Progenitor cell of endocrine pancreas (in vitro differentiated cells): ENCODE measurements around the gene PKD2L2. TPM values are rescaled to one million over a fixed set of nuclear protein-coding genes. Genes with fewer than 3 reads are reported as not detected.

Experiments used
- DNase-seq: peaks from one replicate; pipeline ENCODE4 v3.0.0; 2021; ENCODE audit warnings: low spot score; ENCODE audit not compliant: unreplicated experiment
- H3K27ac Mint-ChIP-seq: 2 replicates; pipeline ENCODE4 v1.8.0; 2021; ENCODE audit warnings: mild to moderate bottlenecking, moderate library complexity, mixed read lengths
- H3K27me3 Mint-ChIP-seq: 2 replicates; pipeline ENCODE4 v1.8.0; 2021; ENCODE audit warnings: mixed read lengths
- H3K36me3 Mint-ChIP-seq: 2 replicates; pipeline ENCODE4 v1.8.0; 2022; ENCODE audit warnings: mixed read lengths; ENCODE audit not compliant: insufficient read depth
- H3K4me1 Mint-ChIP-seq: 2 replicates; pipeline ENCODE4 v1.8.0; 2021; ENCODE audit warnings: low read depth, mixed read lengths
- H3K4me3 Mint-ChIP-seq: 2 replicates; pipeline ENCODE4 v1.8.0; 2021; ENCODE audit warnings: low read depth, mild to moderate bottlenecking, moderate library complexity, mixed read lengths
- H3K9me3 Mint-ChIP-seq: 2 replicates; pipeline ENCODE4 v1.8.0; 2021; ENCODE audit warnings: low read depth, mixed read lengths
- CTCF ChIP-seq: fragments of 200-600 bp; sonication (generic); IDR thresholded peaks from one replicate; pipeline ENCODE4 v1.5.0; 2021; ENCODE audit warnings: antibody characterized with exemption, mild to moderate bottlenecking; ENCODE audit not compliant: unreplicated experiment
- total RNA-seq: library from RNA; stranded (reverse); gene quantifications from 2 replicates; pipeline ENCODE4 v1.2.1, GENCODE V29; 2021

Gene PKD2L2
- total RNA-seq, 1 donor from 2014 or later, result not detected

GRCh38 chr5:137866541-137867388, 22.5 kb upstream of the PKD2L2 start:
- DNase-seq, result no peak
- Mint-ChIP-seq H3K4me3 (no peak overlapping the region), H3K36me3 (no peaks in the 10 kb centered on the region), H3K4me1 (no peaks in the 10 kb centered on the region), H3K9me3 (no peaks in the 10 kb centered on the region), H3K27ac (no peak overlapping the region), H3K27me3 (peaks cover 4% of the 10 kb centered on the region)
- TF ChIP-seq CTCF, result no peak

GRCh38 chr5:137867664-137868063, 21.6 kb upstream of the PKD2L2 start, which contains the start of gene MYOT:
Gene MYOT (plus strand): TSS chr5:137867860. CDS start chr5:137870652, 2,792 bp downstream.
- H3K36me3 Mint-ChIP-seq, result no peaks in the 10 kb centered on the region
- no peak for DNase-seq
- H3K9me3 Mint-ChIP-seq, result no peaks in the 10 kb centered on the region
- no peak for TF ChIP-seq CTCF
- no peak within 1 kb of the TSS for H3K27ac Mint-ChIP-seq
- H3K4me3 Mint-ChIP-seq, result no peak within 1 kb of the TSS
- no peaks in the 10 kb centered on the region for H3K4me1 Mint-ChIP-seq
- H3K27me3 Mint-ChIP-seq, result peaks cover 4% of the 10 kb centered on the region

- no peaks in the 10 kb centered on the region for H3K36me3 Mint-ChIP-seq
- no peaks in the 10 kb centered on the region for H3K4me1 Mint-ChIP-seq
- DNase-seq, result no peak
- no peaks in the 10 kb centered on the region for H3K27me3 Mint-ChIP-seq
- no peak overlapping the region for H3K4me3 Mint-ChIP-seq
- H3K27ac Mint-ChIP-seq, result no peak overlapping the region
- no peaks in the 10 kb centered on the region for H3K9me3 Mint-ChIP-seq
- TF ChIP-seq CTCF, result no peak
Measured at GRCh38 chr5:137870647-137871339, 18.5 kb upstream of the PKD2L2 start.

- H3K36me3 Mint-ChIP-seq, result no peaks in the 10 kb centered on the region
- no peaks in the 10 kb centered on the region for H3K9me3 Mint-ChIP-seq
- H3K27ac Mint-ChIP-seq, result no peak overlapping the region
- H3K4me3 Mint-ChIP-seq, result no peak overlapping the region
- no peaks in the 10 kb centered on the region for H3K4me1 Mint-ChIP-seq
- TF ChIP-seq CTCF, result no peak
- DNase-seq, result no peak
- H3K27me3 Mint-ChIP-seq, result no peaks in the 10 kb centered on the region
Measured at GRCh38 chr5:137871571-137871970, 17.7 kb upstream of the PKD2L2 start.

GRCh38 chr5:137872466-137872865, 16.8 kb upstream of the PKD2L2 start:
- Mint-ChIP-seq H3K4me3 (no peak overlapping the region), H3K36me3 (no peaks in the 10 kb centered on the region), H3K27ac (no peak overlapping the region), H3K4me1 (no peaks in the 10 kb centered on the region), H3K9me3 (no peaks in the 10 kb centered on the region), H3K27me3 (no peaks in the 10 kb centered on the region)
- DNase-seq, result no peak
- no peak for TF ChIP-seq CTCF
